ENCODE results near the gene GPD1L.

DNA sequence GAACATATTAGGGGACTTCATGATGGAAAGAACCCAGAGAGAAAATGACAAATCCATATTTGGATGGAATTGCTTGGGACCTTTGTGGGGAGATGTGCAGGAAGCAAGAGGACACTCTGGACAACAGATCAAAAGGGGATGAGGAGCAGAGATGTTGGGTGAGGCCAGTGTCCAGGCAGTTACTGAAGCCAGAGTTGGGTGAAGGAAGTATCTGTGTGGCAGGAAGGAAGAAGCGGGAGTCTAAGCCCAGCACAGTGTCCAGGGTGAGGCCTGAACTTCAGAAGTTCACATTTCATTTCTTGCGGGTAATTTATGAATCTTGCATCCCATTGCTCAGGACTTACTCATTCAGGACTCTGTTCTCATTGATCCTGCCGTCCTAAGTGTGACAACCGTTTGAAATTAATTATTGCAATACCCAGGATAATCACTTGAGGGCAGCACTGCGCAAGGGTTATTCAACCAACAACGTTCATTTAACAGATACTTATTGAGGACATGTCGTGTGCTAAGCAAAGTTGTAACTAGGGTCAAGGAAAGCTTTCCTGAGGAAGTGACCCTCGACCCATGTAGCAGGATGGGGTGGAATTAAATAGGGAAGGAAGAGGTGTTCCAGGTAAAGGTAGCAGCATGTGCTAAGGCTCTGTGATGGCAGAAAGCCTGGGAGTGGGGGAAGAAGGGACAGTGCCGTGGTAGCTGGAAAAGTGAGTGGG lies 70.7 kb downstream of the GPD1L start:
- TF ChIP-seq CTCF (IDR thresholded peaks at IDR 0.05; ENCODE audit: insufficient read depth, low read depth, low read length), result peak; percentile 89
- no peak for TF ChIP-seq EZH2 (IDR thresholded peaks at IDR 0.05; ENCODE audit: insufficient read depth, low read length)

Data from astrocyte (in vitro differentiated cells and primary cell).